ENCODE results near the gene ANTXRL.
"Not testable (repeated sequence)": the region's sequence is repeated elsewhere in the genome, so short reads cannot be mapped to it uniquely, and the experiment has no call there.

Gene ANTXRL

DNA sequence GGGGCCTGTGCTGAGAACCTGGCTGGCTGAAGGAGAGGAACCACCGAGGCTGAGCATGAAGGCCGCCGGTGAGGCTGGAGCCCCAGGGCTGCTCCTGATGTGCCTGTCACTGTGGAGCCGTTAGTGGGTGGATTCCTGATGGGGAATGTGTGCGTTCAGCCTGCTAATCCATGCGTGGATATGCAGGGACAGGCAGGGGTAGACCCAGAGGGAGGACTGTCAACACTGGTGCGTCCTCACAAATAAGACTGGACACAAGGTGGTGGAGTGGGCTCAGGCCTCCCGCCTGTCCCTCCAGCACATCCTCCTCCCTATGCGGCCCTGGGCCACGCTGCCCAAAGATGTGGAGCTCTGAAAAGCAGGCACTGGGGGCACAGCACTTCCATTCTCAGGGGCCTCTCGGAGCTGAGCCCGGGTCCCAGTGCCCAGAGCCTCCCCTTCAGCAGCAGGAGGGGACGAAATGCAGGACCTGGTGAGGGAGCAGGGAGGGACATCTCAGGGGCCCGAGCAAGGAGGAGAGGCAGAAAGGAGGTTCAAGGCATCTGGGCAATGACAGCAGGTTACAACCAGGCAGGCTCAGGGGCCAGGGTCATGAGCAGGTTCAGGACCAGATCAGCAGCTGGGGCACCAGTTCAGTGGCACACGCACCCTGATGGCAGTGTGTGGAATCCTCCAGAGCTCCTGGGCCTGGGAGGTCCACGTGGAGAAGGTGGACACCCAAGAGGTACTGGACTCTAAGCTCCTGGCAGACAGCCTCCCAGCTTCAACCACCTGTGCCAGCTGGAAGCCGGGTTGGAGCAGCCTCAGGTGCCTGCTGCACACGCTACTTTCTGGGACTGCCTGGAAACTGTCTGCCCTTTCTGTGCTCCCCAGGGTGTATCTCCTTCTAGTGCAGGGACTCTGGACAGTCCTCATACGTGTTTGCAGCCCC is 33.5 kb upstream of the ANTXRL start:
- DNase-seq = no peak
- in situ Hi-C loops (cut with MboI; ENCODE audit: low pct_unique_long_range_greater_than_20kb, low sequenced_read_pairs) = loop anchor here (5.0 kb wide), 1 partner anchor 59 kb away; no protein-coding TSS in a partner anchor

DNA sequence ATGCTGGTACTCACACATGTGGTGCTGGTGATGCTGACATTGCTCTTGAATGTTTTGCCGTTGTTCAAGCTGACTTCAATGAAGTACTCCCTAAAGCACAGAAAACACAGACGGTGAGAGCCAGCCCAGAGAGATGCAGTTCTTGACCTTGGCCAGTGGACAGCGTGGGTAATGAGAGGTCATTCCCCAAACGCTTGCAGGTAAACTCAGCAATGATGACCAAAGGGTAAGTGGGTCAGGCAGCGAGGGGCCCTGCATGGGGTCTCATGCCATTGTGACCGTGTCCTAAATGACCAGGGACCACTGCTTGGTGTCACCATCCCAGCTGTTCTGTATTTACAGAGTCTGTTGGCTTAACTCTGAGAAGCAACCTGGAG is 32.8 kb upstream of the ANTXRL start:
- in situ Hi-C loops (cut with MboI; ENCODE audit: low pct_unique_long_range_greater_than_20kb, low sequenced_read_pairs) = loop anchor here (5.0 kb wide), 1 partner anchor 58 kb away; no protein-coding TSS in a partner anchor
- DNase-seq = no peak

DNA sequence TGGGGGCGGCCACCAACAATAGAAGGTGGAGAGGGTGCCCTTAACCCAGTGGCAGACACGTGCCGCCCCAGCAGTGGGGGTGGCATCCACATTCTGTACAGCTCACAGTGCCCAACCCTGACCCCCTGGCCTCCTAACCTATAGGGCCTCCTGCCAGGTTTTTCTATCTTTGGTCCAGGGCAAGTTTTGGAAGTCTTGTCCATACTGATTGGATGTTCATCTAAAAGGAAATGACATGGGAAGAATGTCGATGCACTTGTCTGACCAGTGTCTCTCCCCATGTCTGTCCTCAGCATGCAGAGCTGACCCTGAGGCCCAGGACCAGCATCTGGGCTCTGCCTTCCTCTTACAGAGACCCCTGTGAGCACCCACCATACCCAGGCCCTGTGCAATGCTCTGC is 32.3 kb upstream of the ANTXRL start:
- no peak for DNase-seq
- in situ Hi-C loops (cut with MboI; ENCODE audit: low pct_unique_long_range_greater_than_20kb, low sequenced_read_pairs) = loop anchor here (5.0 kb wide), 1 partner anchor 58 kb away; no protein-coding TSS in a partner anchor

DNA sequence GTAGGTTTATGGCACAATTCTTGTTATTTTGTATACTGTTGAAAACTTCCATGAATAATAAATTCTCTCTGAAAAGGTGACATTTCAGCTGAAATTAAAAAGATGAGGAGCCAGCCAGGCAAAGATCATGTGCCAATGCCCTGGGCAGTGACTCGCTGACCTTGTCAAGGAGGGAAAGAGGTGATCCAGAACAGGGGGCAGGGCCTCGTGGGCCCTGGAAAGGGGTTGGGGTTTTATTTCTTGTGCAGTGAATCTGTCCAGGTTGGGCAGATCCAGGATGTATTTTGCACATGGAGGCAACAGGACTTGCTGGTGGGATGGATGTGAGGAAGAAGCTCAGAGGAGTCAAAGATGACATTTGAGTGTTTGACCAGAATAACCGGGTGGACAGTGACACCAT is 31.6 kb upstream of the ANTXRL start:
- DNase-seq; in situ Hi-C loops (cut with MboI; ENCODE audit: low pct_unique_long_range_greater_than_20kb, low sequenced_read_pairs): not testable (repeated sequence)

DNA sequence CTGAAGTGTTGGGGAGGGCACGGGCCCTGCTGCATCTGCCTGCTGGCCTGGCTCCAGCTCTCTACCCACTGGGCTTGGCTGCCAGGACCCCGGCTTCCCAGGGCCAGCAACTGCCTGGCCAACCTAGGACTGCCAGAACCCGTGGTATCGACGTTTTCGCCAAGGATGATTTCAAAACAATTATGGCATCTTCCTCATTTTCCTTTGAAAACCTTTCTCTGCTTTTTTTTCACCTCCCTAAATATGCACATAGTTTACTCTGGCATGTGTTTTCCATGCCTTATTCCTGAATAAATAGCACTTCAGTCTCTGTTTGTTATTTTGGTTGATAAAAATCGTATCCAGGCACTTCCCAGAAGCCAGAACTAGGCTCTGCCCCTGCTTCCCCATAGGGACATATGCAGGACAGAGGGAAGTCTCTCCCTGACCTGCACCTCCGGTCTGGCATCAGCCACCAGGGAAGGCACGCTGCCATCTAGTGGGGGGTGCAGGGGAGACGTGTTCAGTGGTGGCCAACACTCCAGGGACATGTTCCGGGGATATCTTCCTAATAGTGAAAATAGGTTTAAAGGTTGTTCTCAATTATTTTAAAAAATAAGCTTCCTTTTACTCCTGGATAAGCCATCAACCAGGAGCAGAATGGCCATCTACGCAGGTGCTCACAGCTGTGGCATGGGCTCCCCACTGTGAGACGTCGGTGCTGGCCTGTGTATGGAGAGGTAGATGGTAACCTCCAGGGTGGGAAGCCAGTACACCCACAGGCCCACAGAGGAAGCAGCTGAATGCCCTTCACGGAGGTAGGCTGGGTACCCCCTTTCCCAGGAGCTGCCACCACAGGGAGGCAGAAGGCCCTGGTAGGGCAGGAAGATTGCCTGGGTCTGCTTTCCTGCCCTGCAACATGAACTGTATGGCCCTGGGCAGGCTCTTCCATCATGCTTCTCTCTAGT is 30.7 kb upstream of the ANTXRL start:
- in situ Hi-C loops (cut with MboI; ENCODE audit: low pct_unique_long_range_greater_than_20kb, low sequenced_read_pairs) = no loop called here
- peak; percentile 65 for DNase-seq

DNA sequence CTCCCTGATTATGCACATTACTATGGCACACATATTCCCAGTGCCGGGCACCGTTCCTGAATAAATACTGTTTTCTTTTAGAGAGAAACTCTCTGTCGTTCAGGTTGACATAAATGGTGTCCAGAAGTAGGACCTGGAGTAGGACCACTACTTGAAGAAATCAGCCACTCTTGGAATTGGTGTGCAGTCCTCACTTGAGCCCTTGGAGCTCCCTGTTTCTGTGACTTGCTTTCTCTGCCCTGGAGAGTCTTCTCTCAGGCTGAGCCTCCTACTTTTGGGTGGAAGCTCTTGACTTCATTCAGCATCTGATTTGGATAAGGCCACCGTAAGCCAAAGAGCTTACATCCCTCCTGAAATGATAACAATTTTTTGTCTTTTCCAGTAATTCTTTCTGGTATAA is 29.7 kb upstream of the ANTXRL start:
- in situ Hi-C loops (cut with MboI; ENCODE audit: low pct_unique_long_range_greater_than_20kb, low sequenced_read_pairs) = no loop called here
- DNase-seq = no peak

DNA sequence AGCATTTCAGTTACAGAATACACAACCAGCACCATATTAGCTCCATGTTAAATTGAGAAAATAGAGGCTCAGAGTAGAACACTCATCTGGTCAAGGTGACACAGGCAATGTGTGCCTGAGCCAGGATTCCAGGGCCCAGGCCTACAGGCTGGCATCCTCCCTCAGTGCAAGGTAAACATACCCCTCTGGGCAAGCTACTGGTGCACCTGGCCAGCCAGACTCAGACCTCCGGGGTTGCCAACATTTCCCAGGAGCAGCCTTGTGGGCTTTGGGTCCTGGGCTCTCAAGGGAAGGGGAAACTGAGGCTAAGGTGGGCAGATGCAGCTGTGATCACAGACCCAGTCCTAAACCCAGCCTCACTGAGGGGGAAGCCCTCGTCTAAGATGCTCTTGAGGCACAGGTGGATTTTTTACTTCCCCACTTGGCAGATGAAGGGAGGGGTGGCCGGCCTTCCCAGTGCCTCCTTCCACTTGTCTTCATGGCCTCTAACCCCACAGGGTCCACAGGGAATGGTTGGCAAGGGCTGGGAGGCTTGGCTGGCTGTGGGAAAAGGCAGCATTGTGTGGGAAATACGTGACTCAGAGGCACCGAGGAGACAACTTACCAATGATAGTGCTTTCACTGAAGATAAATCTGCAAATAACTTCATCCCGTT is 23.8 kb upstream of the ANTXRL start:
- DNase-seq; in situ Hi-C loops (cut with MboI; ENCODE audit: low pct_unique_long_range_greater_than_20kb, low sequenced_read_pairs): not testable (repeated sequence)

DNA sequence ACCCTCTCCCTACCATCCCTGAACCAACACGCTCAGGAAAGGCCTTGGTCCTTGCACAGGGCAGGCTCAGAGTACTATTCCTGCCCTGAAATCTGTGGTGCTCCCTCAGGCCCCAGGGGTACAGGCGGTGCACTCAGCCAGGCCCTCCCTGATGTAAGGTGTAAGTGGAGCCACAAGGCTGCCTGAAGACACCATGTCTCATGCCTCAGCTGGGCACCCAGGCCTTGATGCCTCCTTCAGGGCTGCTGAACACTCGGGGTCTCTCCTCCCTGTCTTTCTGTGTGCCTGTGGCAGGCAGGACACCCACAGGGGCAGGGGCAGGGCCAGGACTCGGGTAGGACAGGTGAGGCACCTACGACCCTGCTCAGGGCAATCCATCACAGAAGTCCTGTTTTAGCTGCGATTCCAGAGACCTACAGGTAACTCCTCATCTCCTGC is 22.9 kb upstream of the ANTXRL start:
- in situ Hi-C loops (cut with MboI; ENCODE audit: low pct_unique_long_range_greater_than_20kb, low sequenced_read_pairs) = no loop called here
- no peak for DNase-seq

DNA sequence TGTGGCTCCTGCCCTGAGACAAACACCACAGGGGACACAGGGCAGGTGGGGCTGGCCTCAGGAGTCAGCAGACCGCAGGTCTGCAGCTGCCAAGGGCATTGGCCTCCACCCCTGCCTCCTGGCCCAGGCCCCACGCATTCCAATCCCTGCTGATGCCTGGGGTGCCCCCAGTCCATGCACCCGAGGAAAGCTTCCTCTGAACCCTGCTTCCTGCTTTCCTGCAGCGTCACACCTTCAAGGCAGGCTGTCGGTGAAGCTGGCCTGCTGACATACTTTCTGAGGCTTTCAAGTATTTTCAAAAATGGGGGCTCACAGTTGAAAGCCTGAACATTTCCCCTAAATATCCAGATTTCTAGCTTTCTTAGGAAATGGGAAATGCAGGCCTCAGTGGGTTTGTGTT is 22.5 kb upstream of the ANTXRL start:
- no peak for DNase-seq
- in situ Hi-C loops (cut with MboI; ENCODE audit: low pct_unique_long_range_greater_than_20kb, low sequenced_read_pairs) = no loop called here

DNA sequence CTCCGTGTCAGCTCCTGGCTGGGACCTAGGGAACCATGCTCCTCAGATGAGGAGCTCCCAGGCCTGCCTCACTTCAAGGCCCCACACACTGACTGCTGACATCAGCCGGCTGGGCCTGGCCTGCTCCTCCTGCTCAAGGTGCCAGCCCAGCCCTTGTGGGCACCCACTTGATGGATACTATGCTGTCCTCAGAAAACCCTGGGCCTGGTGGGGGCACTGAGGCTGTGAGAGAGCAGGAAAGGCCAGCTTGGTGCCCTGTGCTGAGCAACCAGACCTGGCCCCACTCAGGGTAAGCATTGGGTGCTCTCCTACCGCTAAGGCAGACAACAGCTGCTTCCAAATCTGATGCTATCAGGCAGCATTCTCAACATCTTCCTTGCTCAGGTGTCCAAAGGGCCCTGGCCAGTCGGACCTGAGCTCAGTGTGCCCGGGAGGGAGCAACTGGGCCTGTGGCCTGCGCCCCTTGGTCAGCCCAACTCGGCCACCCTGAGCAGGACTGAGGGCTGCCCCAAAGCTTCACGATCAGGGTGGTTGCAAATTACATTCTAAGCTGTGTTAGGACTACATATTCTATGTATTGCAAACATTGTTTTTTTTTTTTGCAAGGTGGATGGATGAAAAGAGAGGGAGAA is 21.9 kb upstream of the ANTXRL start:
- DNase-seq = no peak
- in situ Hi-C loops (cut with MboI; ENCODE audit: low pct_unique_long_range_greater_than_20kb, low sequenced_read_pairs) = no loop called here

DNA sequence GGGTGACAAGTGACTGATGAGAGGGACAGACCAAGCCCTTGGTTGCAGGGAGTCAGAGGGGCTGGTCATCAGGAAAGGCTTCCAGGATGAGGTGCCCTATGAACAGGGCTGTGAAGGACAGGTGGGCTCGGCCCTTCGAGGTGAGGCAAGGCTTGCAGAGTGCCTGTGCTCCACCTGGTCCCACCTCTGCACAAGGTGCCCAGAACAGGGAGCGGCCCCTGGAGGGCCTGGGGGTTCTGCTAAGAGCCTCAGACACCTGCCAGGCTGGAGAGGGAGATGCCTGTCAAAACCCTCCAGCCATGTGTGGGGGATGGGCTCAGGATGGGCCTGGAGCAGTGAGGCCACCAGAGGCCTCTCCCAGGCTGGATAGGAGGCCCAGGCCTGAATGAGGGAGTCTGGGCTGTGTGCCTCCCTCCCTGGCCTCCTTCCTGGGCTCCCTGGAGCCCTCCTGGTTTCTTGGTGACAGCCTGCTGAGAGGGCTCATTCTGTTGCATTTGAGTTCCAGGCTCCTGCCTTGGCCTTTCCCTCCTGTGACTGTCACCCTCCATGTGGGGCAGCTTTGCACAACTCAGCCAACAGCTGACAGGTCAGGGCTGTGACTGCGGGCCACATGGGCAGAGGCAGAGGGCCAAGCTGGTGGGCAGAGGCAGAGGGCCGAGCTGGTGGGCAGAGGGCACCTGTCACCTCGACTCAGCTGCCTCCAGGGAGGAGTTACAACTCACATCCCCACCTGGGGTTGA is 21.1 kb upstream of the ANTXRL start:
- in situ Hi-C loops (cut with MboI; ENCODE audit: low pct_unique_long_range_greater_than_20kb, low sequenced_read_pairs); DNase-seq: not testable (repeated sequence)

DNA sequence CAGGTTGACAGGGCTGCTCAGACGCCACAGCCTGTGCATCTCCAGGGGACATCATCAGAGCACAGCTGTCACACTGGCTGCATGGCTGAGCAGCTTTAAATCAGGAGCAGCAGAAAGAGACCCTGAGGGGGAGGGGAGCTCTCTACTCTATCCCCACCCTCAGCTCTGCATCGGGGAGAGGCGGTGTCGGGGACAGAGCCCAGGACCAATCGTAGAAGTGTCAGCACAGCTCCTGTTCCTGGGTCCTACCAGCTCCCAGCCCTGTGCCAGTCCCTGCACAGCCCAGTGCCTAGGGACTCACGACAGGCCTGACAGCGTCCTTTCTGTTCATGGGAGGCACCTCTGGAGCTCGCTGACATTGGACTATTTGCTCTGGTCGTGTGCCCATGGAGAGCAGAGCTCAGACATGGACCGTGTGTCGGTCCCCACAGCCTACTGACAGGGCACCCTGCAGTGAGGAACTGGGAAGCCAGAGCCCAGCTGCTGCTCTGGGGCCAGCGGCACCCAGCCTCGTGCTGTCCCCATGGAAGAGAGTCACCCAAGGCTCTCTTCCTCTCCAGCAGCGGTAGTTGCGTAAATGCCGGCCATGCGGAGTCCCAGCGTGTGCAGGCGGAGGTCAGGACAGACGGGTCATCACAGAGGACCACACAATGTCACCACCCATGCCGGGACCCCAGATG is 20.4 kb upstream of the ANTXRL start:
- no peak for DNase-seq
- in situ Hi-C loops (cut with MboI; ENCODE audit: low pct_unique_long_range_greater_than_20kb, low sequenced_read_pairs) = no loop called here

DNA sequence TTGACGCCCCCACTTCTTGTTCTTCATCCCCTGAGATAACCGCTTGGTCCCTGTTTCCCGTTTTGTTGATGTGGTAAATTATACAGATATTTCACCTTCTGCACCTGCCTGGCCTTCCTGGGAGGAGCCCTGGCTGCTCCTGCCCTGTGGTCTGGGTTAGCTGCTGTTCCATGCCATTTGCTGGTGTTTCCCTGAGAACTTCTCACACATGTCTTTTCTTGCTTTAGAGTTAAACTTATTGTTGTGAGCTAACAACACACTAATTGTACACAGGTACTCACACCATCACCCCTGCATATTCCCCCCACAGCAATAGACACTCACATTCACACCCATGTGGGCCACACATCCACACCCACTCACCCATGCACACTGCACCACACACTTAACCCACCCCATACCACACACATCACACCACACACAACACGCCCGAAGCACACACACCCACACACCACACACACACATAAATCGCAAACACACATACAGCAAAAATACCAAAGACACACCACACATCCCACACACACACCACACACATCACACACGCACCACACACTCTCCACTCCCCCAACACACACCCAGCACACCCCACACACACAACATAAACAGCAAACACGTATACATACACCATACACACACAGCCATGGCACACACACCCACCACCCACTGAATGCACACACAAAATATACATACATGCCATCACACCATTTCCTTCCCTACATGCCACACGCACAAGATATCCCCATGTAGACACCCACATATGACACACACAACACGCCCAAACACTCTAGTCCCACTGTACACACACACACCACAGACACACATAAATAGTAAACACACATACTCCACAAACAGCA is 19.4 kb upstream of the ANTXRL start:
- in situ Hi-C loops (cut with MboI; ENCODE audit: low pct_unique_long_range_greater_than_20kb, low sequenced_read_pairs) = no loop called here

DNA sequence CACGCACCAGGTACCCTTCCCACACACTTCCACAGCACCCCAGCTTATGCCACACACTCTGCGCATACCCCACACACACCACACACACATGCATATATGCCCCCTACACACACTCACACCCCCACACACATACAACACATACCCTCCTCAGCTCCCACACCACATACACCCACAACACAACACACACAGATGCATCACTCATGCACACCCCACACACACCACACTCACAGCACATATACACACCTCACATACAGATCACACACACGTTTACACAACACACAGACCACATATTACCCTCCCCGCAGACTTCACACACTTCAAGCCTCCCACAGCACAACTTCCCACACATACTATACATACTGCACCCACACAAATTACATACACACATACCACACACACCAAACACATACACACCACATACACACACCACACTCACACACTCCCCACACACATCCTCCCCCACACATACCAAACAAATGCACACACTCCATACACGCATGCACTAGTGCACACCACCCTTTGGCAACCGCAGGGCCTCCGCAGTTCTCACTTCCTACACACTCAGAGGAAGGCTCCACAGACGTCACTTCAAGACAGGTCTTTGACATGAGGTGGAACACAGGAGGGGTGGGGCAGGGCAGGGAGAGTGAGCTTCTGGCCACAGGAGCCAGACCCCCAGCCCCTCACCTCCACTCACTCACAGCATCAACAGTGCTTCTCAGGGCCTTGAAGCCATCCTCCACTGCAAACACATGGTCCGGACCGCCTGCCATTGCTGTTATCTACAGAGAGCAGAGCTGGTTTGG is 18.5 kb upstream of the ANTXRL start:
- in situ Hi-C loops (cut with MboI; ENCODE audit: low pct_unique_long_range_greater_than_20kb, low sequenced_read_pairs) = no loop called here
- no peak for DNase-seq

More for the DNA sequence above, 19.4 kb upstream of the ANTXRL start:
- DNase-seq = no peak

DNA sequence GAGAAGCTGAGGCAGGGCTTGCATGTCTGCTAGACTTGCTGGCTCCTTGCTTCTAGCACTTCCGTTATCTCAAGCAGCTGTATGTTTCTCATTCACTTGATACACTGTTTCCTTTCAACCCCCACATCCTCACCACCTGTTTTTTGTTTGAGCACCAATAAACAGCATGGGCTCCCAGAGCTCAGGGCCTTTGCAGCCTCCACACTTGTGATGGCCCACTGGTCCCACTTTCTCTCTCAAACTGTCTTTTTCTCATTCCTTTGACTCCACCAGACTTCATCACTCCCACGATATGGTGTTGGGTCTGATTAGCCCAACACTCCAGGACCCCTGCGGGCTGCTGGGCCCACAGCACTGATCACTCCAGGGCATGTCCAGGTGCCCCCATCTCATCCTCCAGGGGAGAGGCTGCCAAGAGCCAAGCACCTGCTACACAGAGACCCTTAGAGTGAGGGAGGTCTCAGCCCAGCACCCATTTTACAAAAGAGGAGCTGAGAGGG is 17.2 kb upstream of the ANTXRL start:
- DNase-seq = peak; percentile 51
- in situ Hi-C loops (cut with MboI; ENCODE audit: low pct_unique_long_range_greater_than_20kb, low sequenced_read_pairs) = not testable (repeated sequence)

Data from KBM-7 (cell line).